Naive thymus-derived CD4-positive, alpha-beta T cell (primary cell): ENCODE data around the gene PRSS50. TPM values are rescaled to one million over a fixed set of nuclear protein-coding genes. Genes with fewer than 3 reads are reported as not detected.

ENCODE experiments used
- ATAC-seq: fragments of 150-1000 bp; cut with Tn5 transposase; 2 replicates; pipeline ENCODE4 v1.10.0; 2021; ENCODE audit warnings: mild to moderate bottlenecking, moderate library complexity
- CTCF ChIA-PET: fragments of 350-600 bp; sonication (Branson Sonifier 250); formaldehyde crosslinking; loops from one replicate; lab custom pipeline; 2021; ENCODE audit warnings: antibody characterized with exemption; lab: Charles Lee
- POLR2A ChIA-PET: fragments of 350-600 bp; sonication (Branson Sonifier 250); formaldehyde crosslinking; loops from one replicate; lab custom pipeline; 2021; ENCODE audit warnings: antibody characterized with exemption, inconsistent platforms; lab: Charles Lee
- DNase-seq, 9 donors: peaks; one replicate each; pipeline versions ENCODE4 v3.0.0 to v3.0.0-alpha.2; 2020 to 2022; ENCODE audit warnings: mixed read lengths in 1 of 9
- H3K27ac ChIP-seq: one replicate; pipeline ENCODE4 v1.7.0; 2013; ENCODE audit warnings: mild to moderate bottlenecking, low read depth, low read length, moderate library complexity
- H3K27me3 ChIP-seq, 2 donors: one replicate each; pipeline ENCODE4 v1.7.0; 2013; ENCODE audit warnings: low read length in 2 of 2, mild to moderate bottlenecking in 2 of 2, moderate library complexity in 2 of 2; ENCODE audit not compliant: control insufficient read depth in 2 of 2, insufficient read depth in 2 of 2
- H3K36me3 ChIP-seq, 3 experiments: 1 replicate in 2 of 3; 2 replicates in 1 of 3; pipeline ENCODE4 v1.7.0; 2013; ENCODE audit warnings: low read length in 3 of 3, mild to moderate bottlenecking in 3 of 3, moderate library complexity in 1 of 3; ENCODE audit not compliant: insufficient read depth in 3 of 3, control insufficient read depth in 2 of 3
- H3K4me1 ChIP-seq, 2 donors: one replicate each; pipeline ENCODE4 v1.7.0; 2013; ENCODE audit warnings: low read length in 2 of 2, mild to moderate bottlenecking in 2 of 2, moderate library complexity in 1 of 2; ENCODE audit not compliant: control insufficient read depth in 2 of 2, insufficient read depth in 2 of 2
- H3K4me3 ChIP-seq: 2 replicates; pipeline ENCODE4 v1.7.0; 2013; ENCODE audit warnings: mild to moderate bottlenecking, low read length
- H3K9me3 ChIP-seq, 3 experiments: 1 replicate in 2 of 3; 2 replicates in 1 of 3; pipeline ENCODE4 v1.7.0; 2013; ENCODE audit warnings: low read length in 3 of 3; ENCODE audit not compliant: control insufficient read depth in 2 of 3
- H3K27ac Mint-ChIP-seq, 9 donors: one replicate each; pipeline ENCODE4 v1.8.0; 2020 to 2022; ENCODE audit warnings: mixed read lengths in 9 of 9, mild to moderate bottlenecking in 8 of 9, moderate library complexity in 5 of 9, inconsistent platforms in 2 of 9
- H3K27me3 Mint-ChIP-seq, 5 donors: one replicate each; pipeline ENCODE4 v1.8.0; 2021 to 2022; ENCODE audit warnings: mixed read lengths in 5 of 5, mild to moderate bottlenecking in 1 of 5
- H3K36me3 Mint-ChIP-seq, 5 donors: one replicate each; pipeline ENCODE4 v1.8.0; 2020 to 2022; ENCODE audit warnings: mixed read lengths in 5 of 5, mild to moderate bottlenecking in 3 of 5, inconsistent platforms in 1 of 5
- H3K4me1 Mint-ChIP-seq, 7 donors: one replicate each; pipeline ENCODE4 v1.8.0; 2020 to 2022; ENCODE audit warnings: mixed read lengths in 7 of 7, mild to moderate bottlenecking in 3 of 7, inconsistent platforms in 1 of 7
- H3K4me3 Mint-ChIP-seq, 10 donors: one replicate each; pipeline ENCODE4 v1.8.0; 2020 to 2022; ENCODE audit warnings: mild to moderate bottlenecking in 10 of 10, mixed read lengths in 10 of 10, moderate library complexity in 6 of 10, inconsistent platforms in 2 of 10
- H3K9me3 Mint-ChIP-seq, 11 donors: one replicate each; pipeline ENCODE4 v1.8.0; 2020 to 2022; ENCODE audit warnings: mixed read lengths in 11 of 11, mild to moderate bottlenecking in 4 of 11, inconsistent platforms in 1 of 11, moderate library complexity in 1 of 11
- intact Hi-C, 2 donors: fragments of 100-400 bp; cut with micrococcal nuclease; formaldehyde crosslinking; loops; one replicate each; pipeline ENCODE4 v1.15.1; 2023
- polyA plus RNA-seq, 2 donors: library from polyadenylated mRNA; unstranded; fragments of 300-500 nt; fragmentation: Illumina TruSeq; gene quantifications; one replicate each; pipeline ENCODE4 v1.2.3, GENCODE V29; 2021
- total RNA-seq, 6 experiments: library from RNA in 5 of 6; stranded (reverse) in 5 of 6; gene quantifications; 1 replicate in 5 of 6; 2 replicates in 1 of 6; pipeline ENCODE4 v1.2.3 and lab custom pipeline; 2021 to 2026

Gene PRSS50
- total and polyA plus RNA-seq, 7 experiments from 2014 or later = 0.11 TPM; not detected in 6

GRCh38 chr3:46701181-46701939, 16.3 kb downstream of the PRSS50 start, which contains the start of gene TMIE:
TSS of gene TMIE (plus strand) at chr3:46701392. CDS start at chr3:46701488, 96 bp downstream.
- ChIA-PET CTCF (interaction anchor here (1.0 to 2.9 kb wide), 3 partner anchors 29 to 199 kb away, joined by 3 to 16 read pairs (median 3); no protein-coding TSS in a partner anchor), POLR2A (interaction anchor here (0.6 kb wide), 1 partner anchor 11 kb away, joined by 3 read pairs; no protein-coding TSS in a partner anchor)
- peaks cover under 1 to 42% of the 10 kb centered on the region in 2 donors for H3K4me1 ChIP-seq
- no peaks in the 10 kb centered on the region for H3K9me3 ChIP-seq
- Mint-ChIP-seq H3K27ac (peak within 1 kb of the TSS in 6 of 9 donors; percentile 5 to 94 (median 48)), H3K9me3 (peaks cover 0 to 3% (median 0%) of the 10 kb centered on the region in 11 donors), H3K4me3 (peak within 1 kb of the TSS in 9 of 10 donors; percentile 55 to 83 (median 69)), H3K36me3 (peaks cover 0 to under 1% (median 0%) of the 10 kb centered on the region in 5 donors), H3K4me1 (peaks cover 2 to 66% (median 50%) of the 10 kb centered on the region in 7 donors), H3K27me3 (peaks cover 0 to 41% (median 0%) of the 10 kb centered on the region in 5 donors)
- ATAC-seq = no peak
- no peak for DNase-seq
- intact Hi-C loops = no loop called here
- H3K27ac ChIP-seq = no peak within 1 kb of the TSS
- H3K4me3 ChIP-seq = no peak within 1 kb of the TSS
- no peaks in the 10 kb centered on the region for H3K27me3 ChIP-seq
- H3K36me3 ChIP-seq = no peaks in the 10 kb centered on the region

- POLR2A ChIA-PET = interaction anchor here (0.6 kb wide), 1 partner anchor 10 kb away, joined by 3 read pairs; no protein-coding TSS in a partner anchor
- Mint-ChIP-seq H3K27ac (peak overlapping the region in 2 of 9 donors; percentile 28 to 94), H3K36me3 (no peaks in the 10 kb centered on the region), H3K4me1 (peaks cover 7 to 72% (median 56%) of the 10 kb centered on the region in 7 donors), H3K27me3 (peaks cover 0 to 41% (median 0%) of the 10 kb centered on the region in 5 donors), H3K4me3 (peak overlapping the region in 8 of 10 donors; percentile 20 to 70 (median 56)), H3K9me3 (peaks cover 0 to 3% (median 0%) of the 10 kb centered on the region in 11 donors)
- Histone ChIP-seq H3K4me3 (no peak overlapping the region), H3K27ac (no peak overlapping the region), H3K4me1 (peaks cover 6 to 48% of the 10 kb centered on the region in 2 donors), H3K27me3 (no peaks in the 10 kb centered on the region), H3K9me3 (no peaks in the 10 kb centered on the region), H3K36me3 (no peaks in the 10 kb centered on the region)
- intact Hi-C loops = no loop called here
- ATAC-seq = no peak
- no peak for DNase-seq
- CTCF ChIA-PET = no interaction called here
Observed at GRCh38 chr3:46700772-46701171, 16.9 kb downstream of the PRSS50 start.

- POLR2A ChIA-PET = no interaction called here
- Histone ChIP-seq H3K4me3 (no peak overlapping the region), H3K9me3 (no peaks in the 10 kb centered on the region), H3K27me3 (no peaks in the 10 kb centered on the region), H3K27ac (no peak overlapping the region), H3K36me3 (no peaks in the 10 kb centered on the region), H3K4me1 (peaks cover 15 to 57% of the 10 kb centered on the region in 2 donors)
- H3K27me3 Mint-ChIP-seq = peaks cover 0 to 41% (median 0%) of the 10 kb centered on the region in 5 donors
- H3K4me1 Mint-ChIP-seq = peaks cover 15 to 80% (median 61%) of the 10 kb centered on the region in 7 donors
- ATAC-seq (peak; percentile 60), DNase-seq (no peak)
- H3K9me3 Mint-ChIP-seq = peaks cover 0 to 1% (median 0%) of the 10 kb centered on the region in 11 donors
- no peaks in the 10 kb centered on the region for H3K36me3 Mint-ChIP-seq
- H3K4me3 Mint-ChIP-seq = peak overlapping the region in 8 of 10 donors; percentile 20 to 70 (median 58)
- intact Hi-C loops = loop anchor here in 1 of 2 donors (10.0 kb wide), 1 partner anchor 165 kb away; no protein-coding TSS in a partner anchor
- CTCF ChIA-PET = interaction anchor here (1.1 kb wide), 1 partner anchor 8 kb away, joined by 4 read pairs; no protein-coding TSS in a partner anchor
- H3K27ac Mint-ChIP-seq = peak overlapping the region in 8 of 9 donors; percentile 83 to 95 (median 87)
Observed at GRCh38 chr3:46699676-46700523, 17.8 kb downstream of the PRSS50 start.

- Mint-ChIP-seq H3K4me1 (peaks cover 28 to 90% (median 62%) of the 10 kb centered on the region in 7 donors), H3K27me3 (peaks cover 0 to 42% (median 0%) of the 10 kb centered on the region in 5 donors), H3K36me3 (no peaks in the 10 kb centered on the region), H3K27ac (peak overlapping the region; percentile 10 to 95 (median 92)), H3K9me3 (peaks cover 0 to 2% (median 0%) of the 10 kb centered on the region in 11 donors), H3K4me3 (peak overlapping the region; percentile 40 to 94 (median 76))
- H3K4me1 ChIP-seq = peaks cover 32 to 76% of the 10 kb centered on the region in 2 donors
- ATAC-seq = no peak
- peak overlapping the region; percentile 75 for H3K27ac ChIP-seq
- ChIA-PET POLR2A (interaction anchor here (0.5 to 1.6 kb wide), 3 partner anchors 101 to 684 kb away, joined by 3 to 5 read pairs (median 4); partner anchors contain the start of gene SETD2), CTCF (interaction anchor here (0.6 to 2.0 kb wide), 4 partner anchors 10 to 208 kb away, joined by 3 to 5 read pairs (median 4); no protein-coding TSS in a partner anchor)
- H3K9me3 ChIP-seq = no peaks in the 10 kb centered on the region
- H3K27me3 ChIP-seq = no peaks in the 10 kb centered on the region
- peak overlapping the region; percentile 6 for H3K4me3 ChIP-seq
- H3K36me3 ChIP-seq = peaks cover 0 to 5% (median 0%) of the 10 kb centered on the region in 3 experiments
- no peak for DNase-seq
- intact Hi-C loops = loop anchor here in 1 of 2 donors (10.0 kb wide), 1 partner anchor 161 kb away; no protein-coding TSS in a partner anchor
Observed at GRCh38 chr3:46695962-46696894, 21.4 kb downstream of the PRSS50 start.

- peaks cover 32 to 78% of the 10 kb centered on the region in 2 donors for H3K4me1 ChIP-seq
- H3K4me1 Mint-ChIP-seq = peaks cover 32 to 94% (median 69%) of the 10 kb centered on the region in 7 donors
- H3K4me3 ChIP-seq = peak overlapping the region; percentile 6
- H3K4me3 Mint-ChIP-seq = peak overlapping the region; percentile 40 to 94 (median 76)
- no peaks in the 10 kb centered on the region for H3K36me3 Mint-ChIP-seq
- ChIA-PET POLR2A (interaction anchor here (0.6 to 1.6 kb wide), 2 partner anchors 468 to 685 kb away, joined by 3 to 5 read pairs; partner anchors contain the start of gene SETD2), CTCF (interaction anchor here (0.6 to 2.0 kb wide), 3 partner anchors 10 to 207 kb away, joined by 3 to 5 read pairs (median 5); no protein-coding TSS in a partner anchor)
- H3K27me3 Mint-ChIP-seq = peaks cover 0 to 39% (median 0%) of the 10 kb centered on the region in 5 donors
- peaks cover 0 to 2% (median 0%) of the 10 kb centered on the region in 11 donors for H3K9me3 Mint-ChIP-seq
- DNase-seq (peak; percentile 19 to 58 (median 50)), ATAC-seq (peak; percentile 37)
- intact Hi-C loops = loop anchor here in 1 of 2 donors (10.0 kb wide), 1 partner anchor 161 kb away; no protein-coding TSS in a partner anchor
- no peaks in the 10 kb centered on the region for H3K27me3 ChIP-seq
- peak overlapping the region; percentile 76 to 95 (median 92) for H3K27ac Mint-ChIP-seq
- H3K36me3 ChIP-seq = peaks cover 0 to 5% (median 0%) of the 10 kb centered on the region in 3 experiments
- peak overlapping the region; percentile 75 for H3K27ac ChIP-seq
- no peaks in the 10 kb centered on the region for H3K9me3 ChIP-seq
Observed at GRCh38 chr3:46695177-46695961, 22.3 kb downstream of the PRSS50 start.
